T-helper 2 cell (primary cell): ENCODE measurements around the gene FYN.
"Not testable (repeated sequence)": the region's sequence is repeated elsewhere in the genome, so short reads cannot be mapped to it uniquely, and the experiment has no call there.

ENCODE experiments used
- DNase-seq, 5 experiments: peaks; one replicate each; pipeline versions ENCODE4 v3.0.0 to v3.0.0-alpha.2; 2012 to 2022

FYN gene

GRCh38 chr6:111788379-111789276, 84.6 kb downstream of the FYN start:
- DNase-seq = no peak

DNA sequence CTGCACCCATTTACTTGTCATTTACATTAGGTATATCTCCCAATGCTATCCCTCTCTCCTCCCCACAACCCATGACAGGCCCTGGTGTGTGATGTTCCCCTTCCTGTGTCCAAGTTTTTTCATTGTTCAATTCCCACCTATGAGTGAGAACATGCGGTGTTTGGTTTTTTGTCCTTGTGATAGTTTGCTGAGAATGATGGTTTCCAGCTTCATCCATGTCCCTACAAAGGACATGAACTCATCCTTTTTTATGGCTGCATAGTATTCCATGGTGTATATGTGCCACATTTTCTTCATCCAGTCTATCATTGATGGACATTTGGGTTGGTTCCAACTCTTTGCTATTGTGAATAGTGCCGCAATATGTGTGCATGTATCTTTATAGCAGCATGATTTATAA, 87.1 kb downstream of the FYN start:
- not testable (repeated sequence) for DNase-seq

DNA sequence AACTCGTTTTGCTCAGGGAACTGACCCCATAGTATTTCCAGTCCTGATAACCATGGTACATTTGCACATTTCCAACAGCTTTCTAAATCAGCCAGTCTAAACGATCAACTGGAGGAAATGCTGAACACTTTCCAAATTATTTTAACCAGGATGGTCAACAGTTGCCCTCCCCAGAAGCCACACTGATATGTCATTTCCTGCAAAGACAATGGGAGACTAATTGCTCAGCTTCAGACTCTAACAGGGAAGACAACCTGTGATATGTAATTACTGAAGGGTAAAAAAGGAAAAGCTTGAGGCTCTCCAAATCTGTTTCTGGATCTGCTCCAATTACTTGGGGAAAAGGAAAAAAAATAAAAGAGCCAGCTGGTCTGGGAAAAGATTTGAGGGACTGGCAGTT, 88.8 kb downstream of the FYN start:
- DNase-seq = no peak

DNA sequence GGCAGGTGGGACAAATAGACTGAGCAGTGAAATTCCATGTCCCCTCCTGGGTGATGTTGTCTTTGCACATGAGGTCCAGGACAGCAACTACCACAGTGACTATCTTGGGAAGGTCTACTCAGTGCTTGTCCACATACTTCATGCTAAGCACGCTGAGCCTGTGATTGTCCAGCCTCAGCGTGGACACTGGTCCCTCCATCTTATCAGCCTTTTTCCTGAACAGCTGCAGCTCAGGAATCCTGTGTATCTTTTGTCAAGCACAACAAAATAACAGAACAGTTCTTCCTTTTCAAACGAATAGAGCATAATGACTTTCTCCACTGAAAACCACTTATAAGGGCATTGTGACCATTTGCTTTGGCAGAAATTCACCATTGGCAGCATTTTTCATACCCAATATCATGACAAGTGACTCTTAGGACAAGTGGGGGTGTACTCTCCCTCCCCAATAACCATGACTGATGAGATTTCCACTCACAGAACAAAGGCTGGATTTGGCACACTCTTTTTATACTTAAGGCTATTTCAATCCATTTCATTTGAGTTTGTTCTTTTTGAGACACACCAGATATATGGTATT, 90.3 kb downstream of the FYN start:
- no peak for DNase-seq

DNA sequence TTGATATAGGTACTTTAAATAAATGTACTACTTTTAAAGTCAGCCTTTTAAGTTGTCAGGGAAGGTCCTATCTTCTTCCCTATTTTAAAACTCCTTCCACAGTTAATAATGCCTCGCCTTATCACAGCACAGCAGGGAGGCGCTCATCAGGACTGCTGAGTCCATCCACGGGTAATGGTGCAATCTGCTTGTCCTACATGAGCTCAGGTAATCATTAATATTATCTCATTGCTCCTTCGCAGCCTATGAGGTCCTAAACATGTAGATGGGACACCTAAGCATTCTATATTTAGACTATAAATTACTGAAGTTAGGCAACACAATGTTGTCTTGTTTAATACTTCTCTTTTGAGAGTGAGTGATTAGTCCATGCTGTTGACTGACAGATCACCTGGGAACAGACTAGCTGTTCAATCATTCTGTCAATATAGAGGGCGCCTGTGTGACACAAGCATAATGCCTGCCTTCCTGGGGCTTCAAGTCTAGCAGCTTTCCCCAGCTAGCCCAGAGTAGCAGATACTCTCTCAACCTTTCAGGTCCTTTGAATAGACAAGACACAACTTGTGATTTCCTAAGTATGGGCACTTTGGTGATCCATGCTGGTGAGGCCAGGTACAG, 91.0 kb downstream of the FYN start:
- DNase-seq = no peak

DNA sequence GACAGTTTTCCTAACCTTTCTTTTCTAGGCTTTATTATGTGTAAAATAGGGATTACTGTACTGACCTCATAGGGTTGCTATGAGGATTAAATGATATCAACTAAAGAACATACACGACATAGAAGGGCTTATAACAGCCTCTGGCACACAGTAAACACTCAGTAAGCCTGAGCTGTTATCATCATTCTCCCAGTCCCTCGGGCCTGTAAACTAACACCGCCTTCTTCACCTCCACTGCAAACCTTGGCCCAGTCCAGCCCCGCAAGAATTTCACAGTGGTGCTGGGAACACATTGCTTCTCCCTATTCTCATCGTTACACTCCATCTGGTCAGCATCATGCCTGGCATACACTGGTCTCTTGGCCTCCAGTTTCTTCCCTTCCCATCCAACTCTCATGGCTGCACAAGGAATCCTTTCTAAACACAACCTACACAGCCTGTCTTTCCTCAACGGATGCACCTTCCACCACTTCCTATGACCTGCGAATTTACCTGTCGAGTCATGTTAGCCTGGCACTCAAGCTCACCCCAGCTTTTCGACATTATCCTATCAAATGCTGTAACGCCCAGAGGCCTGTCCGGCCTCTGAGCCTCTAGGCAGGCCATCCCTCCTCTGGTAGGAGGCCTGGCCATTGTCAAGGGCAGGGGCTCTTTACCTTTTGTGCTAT, 92.1 kb downstream of the FYN start:
- no peak for DNase-seq

DNA sequence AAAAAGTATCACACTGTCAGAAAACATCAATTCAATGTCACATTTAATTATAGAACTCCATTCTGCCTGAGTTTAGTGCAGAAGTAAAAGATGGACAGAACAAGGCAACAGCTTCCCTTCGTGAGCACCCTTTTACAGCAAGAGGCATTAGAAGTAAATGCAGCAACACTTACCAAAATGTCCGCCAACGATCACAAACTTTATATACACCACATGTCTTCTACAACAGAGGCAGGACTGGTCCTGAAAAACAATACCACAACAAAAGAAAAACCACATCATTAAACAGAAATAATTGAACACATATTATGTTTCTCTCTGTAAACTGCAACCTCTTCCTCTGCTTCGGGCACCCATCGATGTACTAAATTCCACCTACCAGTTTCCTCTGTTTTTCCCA, 92.9 kb downstream of the FYN start:
- DNase-seq = no peak

DNA sequence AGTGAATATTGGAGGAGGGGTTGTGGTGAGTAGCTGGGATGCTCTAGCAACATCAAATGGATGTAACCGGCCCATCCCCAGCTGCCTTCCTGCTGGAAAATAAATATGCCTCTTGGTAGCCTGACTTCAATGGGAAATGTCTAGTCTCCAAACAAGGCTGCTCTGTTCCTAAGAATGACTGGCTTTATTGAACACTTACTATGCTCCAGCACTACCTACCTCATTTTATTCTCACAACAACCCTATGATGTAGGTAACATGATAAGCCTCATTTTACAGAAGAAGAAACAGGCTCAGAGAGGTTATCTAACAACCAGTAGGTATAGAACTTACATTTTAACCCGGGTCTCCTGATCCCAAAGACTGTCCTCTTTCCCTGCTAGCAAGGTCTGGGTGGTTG, 93.6 kb downstream of the FYN start:
- no peak for DNase-seq

- DNase-seq = no peak
Observed at GRCh38 chr6:111779031-111779430, 94.2 kb downstream of the FYN start.

DNA sequence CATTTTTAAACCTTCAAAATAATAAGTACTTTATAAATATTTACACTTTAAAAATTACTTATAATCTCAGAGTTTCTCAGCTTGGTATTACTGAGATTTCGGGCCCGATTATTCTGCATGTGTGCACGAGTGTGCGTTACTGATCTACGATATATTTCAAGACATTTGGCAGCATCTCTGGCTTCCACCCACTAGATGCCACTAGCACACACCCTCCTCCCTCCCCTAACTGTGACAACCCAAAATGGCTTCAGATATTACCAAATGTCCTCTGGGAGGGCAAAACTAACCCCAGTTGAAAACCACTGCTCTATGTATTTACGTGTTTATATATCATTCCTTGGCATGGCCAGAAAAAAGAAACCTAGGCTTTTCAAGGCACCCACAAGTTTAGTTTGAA, 95.9 kb downstream of the FYN start:
- DNase-seq = peak in 2 of 5 experiments; percentile 41 to 75

- peak in 1 of 5 experiments; percentile 85 for DNase-seq
Observed at GRCh38 chr6:111776236-111777221, 96.7 kb downstream of the FYN start.

DNA sequence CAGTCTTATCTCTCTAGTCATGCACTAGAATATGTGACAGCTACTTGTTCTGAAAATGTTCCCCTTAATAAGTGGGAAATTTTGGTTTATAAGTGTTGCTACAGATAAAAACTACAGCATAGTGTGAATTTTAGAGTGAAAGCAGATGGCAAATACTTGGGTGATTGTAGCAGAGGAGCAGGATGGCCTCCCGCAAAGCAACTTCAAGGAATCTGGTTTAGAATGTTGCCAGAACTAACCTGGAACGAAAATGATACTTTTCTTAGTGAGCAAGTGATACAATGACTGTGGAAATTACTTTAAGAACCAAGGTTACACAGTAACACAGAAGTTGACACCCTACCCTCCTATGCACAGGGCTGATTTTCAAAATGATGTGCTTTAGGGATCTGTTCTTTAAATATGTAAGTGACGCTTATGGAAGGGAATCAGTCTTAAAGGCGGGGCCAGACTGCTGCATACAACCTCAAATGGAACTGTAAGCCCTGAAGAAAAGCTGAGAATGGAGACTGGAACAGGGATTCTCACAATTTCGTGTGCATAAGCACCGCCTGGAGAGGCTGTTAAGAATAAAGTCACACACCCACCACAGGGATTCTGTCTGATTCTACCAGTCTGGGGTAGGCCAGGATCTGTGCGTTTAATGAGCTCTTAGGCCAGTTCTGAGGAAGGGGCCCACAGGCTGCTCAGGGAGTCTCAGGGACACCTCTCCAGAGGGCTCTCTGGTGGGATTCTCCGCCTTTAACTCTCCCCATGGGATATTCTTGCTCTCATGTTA, 97.9 kb downstream of the FYN start:
- DNase-seq = no peak

- no peak for DNase-seq
Observed at GRCh38 chr6:111774346-111774703, 98.9 kb downstream of the FYN start.

DNA sequence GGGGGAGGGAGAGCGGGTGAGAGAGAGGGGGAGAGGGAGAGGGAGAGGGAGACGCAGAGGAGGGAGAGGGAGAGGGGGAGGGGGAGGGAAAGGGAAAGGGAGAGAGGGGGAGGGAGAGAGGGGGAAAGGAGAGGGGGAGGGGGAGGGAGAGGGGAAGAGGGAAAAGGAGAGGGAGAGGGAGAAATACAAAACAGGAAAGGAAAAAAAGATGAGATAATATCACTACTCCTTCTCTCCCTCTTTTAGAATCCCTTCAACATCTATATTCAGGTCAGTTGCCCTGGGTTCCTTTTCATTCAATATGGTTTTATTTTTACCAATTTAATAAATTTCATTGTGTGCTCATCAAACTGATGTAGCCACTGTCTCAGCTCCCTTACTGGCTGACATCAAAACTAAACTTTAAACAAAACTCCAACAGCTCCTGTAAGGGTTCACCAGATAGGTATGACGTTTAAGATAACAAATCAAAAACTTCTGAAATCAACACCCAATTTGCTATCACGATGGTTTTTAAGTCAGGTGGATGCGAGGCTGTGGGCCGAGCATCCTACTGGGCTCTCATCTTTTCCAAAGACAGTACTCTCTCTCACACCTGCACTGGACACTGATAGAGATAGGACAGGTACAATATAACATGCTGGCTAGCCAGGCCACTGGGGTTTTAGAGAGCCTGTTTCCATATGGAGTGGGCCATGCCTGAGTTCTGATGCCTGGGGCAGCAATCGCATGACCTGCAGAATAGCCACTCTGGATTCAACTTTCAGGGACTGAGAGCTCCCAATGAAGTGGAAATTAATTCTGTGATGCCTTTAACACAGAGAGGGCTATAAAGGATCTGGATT, 99.5 kb downstream of the FYN start:
- DNase-seq = peak in 1 of 5 experiments; percentile 50

DNA sequence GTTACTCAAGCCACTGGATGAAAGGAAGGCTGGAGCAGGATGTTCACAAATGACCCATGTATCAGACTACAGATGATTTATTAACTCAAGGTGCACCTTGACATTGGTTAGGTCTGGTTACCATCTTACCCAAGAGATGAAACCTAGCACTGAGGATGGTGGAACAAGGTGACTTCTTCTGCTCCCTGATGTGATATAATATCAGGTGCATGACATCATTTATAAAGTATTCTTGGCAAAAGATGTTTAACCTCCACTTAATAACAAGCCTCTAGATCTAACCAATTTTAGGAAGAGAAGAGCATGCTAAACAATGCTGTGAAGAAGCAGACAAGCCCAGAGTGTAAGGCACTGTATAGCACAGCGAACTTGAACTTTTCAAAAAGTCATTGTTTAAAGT, 100.9 kb downstream of the FYN start:
- no peak for DNase-seq

DNA sequence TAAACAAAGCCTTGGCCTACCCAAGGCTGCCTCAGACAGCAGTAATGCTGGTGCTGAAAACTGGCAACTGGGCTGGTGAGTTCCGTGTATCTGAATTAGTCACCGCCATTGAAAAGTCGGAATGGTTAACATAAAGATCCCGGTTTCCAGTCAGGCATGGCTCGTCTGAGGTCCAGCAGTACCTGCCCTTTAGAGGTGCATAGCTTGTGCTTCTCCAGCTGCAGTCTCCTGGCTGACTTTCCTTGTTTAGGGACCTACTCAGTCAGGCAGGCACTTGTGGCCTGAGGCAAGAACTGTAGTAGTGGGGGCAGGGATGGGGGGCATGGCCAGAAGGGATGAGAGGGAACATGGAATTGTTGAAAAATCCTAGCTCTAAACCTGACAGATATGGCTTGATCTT, 101.6 kb downstream of the FYN start:
- DNase-seq = no peak

DNA sequence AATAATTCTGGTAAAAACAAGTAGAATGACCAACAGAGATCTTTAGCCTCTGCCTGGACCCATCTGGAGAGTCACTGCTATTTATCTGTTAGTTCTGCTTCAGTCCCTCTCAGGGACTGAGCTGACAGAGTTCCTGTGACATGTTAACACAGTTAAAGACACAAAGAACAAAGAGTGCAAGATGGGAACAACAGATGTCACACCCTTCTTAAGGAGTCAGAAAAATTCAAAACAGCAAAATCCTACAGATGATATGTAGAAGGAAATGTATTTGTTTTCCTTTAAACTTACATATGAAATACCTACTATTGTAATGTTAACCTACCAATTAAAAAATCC, 102.2 kb downstream of the FYN start:
- DNase-seq = no peak

DNA sequence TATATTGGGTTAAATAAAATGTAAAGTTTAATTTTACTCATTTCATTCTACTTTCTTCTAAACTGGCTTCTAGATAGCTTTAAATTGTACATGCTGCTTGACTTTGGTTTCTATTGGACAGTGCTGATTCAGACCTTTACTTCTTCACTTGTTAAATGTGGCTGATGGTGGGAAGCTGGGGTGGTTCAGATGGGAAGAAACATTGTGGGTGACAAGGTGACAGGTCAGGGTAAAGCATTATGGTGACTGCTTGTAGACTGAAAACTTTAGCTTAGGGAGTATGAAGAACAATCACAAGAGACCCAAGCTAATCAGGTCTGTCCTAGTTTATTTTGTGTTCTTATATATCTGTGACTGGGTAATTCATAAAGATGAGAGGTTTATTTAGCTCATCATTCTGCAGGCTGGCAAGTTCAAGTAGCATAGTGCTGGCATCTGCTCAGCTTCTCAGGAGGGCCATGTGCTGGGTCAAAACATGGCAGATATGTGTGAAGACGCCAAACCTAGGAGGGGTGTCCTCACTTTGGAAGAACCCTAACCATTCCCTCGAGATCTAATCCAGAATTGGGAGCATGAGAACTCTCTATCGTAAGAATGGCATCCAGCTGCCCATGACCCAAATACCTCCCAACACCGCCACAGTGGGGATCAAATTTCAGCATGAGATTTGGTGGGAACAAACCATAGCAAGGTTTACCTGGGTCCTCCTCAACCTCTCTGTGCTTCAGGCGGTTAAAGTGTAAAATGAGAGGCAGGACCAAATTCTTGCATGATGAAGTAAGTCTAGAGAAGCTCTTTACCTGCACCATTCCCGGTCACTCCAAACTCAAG, 102.8 kb downstream of the FYN start:
- no peak for DNase-seq

DNA sequence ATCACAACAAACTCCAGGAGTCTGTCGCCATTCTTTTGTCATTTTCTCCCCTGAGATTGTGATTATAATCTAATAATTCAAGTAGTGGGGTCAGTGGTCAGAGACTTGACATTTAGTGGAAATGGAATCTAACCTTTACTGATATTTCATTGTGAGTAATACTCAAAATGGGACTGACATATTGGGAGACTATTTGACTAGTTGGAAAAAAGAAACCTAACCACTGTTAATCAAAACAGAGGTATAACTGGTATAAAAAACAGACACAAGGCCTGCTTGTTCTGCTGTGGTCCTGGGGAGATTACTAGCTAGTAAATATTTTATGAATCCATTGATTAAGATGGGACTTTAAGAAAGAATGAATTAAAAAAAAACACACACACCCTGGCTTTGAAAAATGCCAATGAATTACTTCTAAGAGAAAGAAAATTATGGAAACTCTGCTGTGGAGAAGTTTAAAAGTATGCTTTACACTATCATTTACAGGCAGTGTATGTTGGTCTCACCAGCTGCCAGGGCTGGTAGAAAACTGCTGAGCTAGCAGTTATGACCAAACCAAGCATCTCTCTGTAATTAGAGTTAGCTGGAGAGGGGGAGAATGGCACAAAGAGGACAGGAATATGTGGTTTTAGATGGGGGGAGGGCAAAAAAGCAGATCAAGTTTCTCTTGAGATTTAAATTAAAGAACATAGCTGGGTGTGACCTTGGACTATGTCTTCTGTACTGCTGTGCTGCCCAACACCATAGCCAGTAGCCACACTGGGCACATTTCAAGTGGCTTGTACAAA, 103.7 kb downstream of the FYN start:
- DNase-seq = no peak
